HG03039 (cell line): ENCODE measurements around the gene ZBTB37.
"Not testable (repeated sequence)": the region's sequence is repeated elsewhere in the genome, so short reads cannot be mapped to it uniquely, and the experiment has no call there.

Source experiments
- ATAC-seq: cut with Tn5 transposase; IDR thresholded peaks from one replicate; pipeline ENCODE4 v1.9.1; 2021; ENCODE audit warnings: mild to moderate bottlenecking, moderate library complexity; ENCODE audit not compliant: unreplicated experiment

The ZBTB37 gene

DNA sequence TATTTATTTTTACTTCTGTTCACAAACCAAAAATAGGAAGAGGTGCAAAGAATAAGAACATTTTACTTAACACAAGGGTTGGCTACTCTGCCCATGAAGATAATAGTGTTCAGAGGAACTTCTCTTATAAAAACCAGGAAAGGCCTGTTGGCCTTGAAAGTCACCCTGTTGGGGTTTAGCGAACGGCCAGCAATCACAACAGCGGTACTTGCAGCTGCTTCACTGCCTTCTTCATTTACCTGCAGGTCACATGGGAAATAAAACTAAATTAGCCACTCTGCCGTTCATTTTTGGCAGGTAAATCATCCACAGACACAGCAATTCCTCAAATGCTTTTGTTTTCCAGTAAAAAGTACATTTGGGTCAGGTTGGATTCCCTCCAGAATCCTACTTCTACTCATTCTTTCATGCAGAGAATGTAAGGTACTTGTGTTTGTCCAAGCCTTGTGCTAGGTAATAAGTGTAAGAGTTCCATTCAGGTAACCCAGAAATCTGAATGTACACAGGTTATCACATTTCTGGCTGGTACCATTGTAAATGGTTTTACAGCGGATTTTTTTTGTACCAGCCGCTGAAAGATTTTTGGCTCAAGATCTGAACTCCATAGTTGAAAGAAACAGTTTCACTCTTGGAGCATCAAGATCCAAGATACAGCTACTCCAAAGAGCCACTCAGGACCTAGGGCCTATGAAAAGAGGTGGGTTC, 35.8 kb downstream of the ZBTB37 start:
- no peak for ATAC-seq

DNA sequence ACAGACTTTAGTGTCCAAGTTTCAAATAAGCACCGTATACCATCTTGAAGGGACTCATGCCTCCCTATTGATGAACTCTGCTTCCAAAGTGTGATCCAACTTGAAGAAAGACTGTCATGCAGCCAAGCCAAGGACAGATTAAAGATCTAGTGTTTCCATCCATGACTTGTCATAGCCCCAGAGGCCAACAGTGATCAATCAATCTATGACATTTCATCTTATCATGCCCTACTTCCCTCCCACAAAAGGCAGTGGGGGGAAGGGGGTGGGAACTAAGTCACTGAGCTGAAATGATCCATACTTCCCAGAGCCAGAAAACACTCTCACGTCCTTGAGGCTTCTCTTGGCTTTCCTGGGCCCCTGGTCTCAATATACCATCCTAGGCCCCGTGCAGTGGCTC, 44.9 kb downstream of the ZBTB37 start:
- no peak for ATAC-seq

DNA sequence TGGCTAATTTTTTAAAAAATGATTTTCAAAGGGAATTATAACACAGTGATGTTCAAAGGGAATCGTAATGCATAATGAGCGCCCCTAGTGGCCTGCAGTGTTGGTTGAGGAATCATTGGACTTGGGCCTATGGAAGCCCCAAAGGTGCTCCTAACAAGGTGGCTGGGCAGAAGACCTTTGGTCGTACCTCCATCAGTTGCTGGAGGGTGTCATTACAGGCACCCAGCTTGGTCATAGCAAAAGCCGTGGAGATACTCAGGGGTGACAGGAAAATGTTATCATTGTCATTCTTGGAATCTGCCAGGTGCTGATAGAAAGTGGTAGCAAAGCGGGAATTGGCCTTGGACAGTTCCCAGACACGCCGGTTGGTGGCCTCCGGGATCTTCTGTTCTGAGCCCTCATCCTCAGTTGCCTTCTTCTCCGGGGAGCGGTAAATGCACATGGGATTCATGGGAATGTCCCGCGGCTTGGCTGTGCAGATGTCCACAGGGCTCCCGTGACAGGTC, 46.2 kb downstream of the ZBTB37 start:
- no peak for ATAC-seq

DNA sequence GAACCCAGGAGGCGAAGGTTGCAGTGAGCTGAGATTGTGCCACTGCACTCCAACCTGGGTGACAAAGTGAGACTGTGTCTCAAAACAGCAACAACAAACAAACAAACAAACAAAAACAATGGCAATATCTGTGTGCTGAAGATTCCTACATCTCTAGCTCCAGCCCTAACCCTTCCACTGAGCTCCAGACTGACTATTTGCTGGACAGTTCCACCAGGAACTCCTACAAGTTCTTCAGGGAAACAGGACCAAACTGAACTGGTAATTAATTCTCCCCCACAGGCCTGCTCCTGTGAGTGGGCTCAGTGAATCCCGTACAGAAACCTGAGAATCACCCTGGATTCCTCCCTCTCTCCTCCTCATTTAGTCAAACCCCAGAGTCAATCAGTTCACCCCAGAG, 47.4 kb downstream of the ZBTB37 start:
- no peak for ATAC-seq

- ATAC-seq: no peak
Measured at GRCh38 chr1:173916667-173917066, 48.5 kb downstream of the ZBTB37 start.

DNA sequence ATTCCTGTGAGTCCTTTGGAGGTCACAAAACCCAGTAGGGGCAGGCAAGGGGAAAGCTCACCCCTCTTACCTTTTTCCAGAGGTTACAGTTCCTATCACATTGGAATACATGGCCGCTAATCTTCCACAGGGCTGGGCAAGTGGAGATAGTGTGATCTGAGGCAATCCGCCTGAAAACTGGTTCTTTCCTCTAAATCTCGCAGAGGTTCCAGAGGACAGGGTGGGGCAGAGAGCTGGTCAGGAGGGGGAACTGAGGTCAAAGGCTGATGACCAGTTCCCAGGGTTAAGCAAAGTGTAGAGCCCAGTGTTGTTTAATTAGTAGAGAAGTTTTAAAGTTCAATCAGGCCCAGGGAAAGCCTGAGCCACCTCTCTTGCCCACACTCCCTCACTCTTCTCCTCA, 49.0 kb downstream of the ZBTB37 start, which contains the start of gene SERPINC1:
Gene SERPINC1 (minus strand): TSS at position 179 of the 400 bp plus-strand sequence. CDS start 68 bp downstream, at position 111.
- ATAC-seq: no peak

- no peak for ATAC-seq
Measured at GRCh38 chr1:173917635-173918493, 49.7 kb downstream of the ZBTB37 start.

DNA sequence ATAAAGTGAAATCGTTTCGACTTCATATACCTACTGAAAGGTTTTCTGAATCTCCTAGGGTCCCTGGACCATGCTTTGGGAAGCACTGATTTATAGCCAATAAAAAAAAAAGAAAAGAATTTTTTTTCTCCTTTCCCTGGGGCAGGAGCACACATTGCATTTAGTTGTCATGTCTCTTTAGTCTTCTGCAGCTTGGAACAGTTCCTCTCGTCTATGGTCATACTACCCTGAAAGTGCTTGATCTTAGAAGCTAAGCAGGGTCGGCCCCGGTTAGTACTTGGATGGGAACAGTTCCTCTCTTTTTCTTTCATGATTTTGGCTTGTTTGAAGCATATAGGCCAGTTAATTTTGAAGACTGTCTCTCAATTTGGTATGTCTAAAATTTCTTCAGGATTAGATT, 52.7 kb downstream of the ZBTB37 start:
- ATAC-seq: no peak

- ATAC-seq: no peak
Measured at GRCh38 chr1:173925306-173926242, 57.4 kb downstream of the ZBTB37 start.

DNA sequence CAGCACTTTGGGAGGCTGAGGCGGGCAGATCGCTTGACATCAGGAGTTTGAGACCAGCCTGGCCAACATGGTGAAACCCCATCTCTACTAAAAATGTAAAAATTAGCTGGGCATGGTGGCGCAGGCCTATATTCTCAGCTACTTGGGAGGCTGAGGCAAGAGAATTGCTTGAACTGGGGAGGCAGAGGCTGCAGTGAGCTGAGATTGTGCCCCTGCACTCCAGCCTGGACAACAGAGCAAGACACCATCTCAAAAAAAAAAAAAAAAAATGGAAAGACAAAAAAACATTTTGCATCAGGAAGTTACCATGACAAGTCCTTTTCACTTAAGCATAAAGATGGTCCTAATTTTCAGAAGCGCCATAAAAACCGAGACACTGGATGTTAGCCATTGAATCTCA, 62.4 kb downstream of the ZBTB37 start:
- ATAC-seq: not testable (repeated sequence)

- ATAC-seq: no peak
Measured at GRCh38 chr1:173934440-173934839, 66.3 kb downstream of the ZBTB37 start.

DNA sequence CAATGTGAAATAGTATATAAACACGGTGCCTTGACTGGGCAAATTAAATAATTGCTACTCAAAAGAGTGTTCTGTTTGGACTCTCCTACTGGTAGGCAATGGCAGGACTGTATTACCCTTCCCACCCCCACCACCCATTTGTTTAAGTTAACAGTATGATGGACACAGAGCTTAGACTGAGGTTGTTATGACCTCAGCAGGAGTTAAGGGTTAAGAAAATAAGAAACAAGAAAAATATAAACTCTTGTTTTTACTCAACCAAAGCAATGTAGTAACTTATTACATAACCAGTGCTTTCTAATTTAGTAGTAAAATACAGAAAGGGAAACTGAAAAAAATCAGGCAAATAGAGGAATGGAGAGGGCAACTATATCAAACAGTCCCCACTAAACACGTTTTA, 68.9 kb downstream of the ZBTB37 start:
- no peak for ATAC-seq

DNA sequence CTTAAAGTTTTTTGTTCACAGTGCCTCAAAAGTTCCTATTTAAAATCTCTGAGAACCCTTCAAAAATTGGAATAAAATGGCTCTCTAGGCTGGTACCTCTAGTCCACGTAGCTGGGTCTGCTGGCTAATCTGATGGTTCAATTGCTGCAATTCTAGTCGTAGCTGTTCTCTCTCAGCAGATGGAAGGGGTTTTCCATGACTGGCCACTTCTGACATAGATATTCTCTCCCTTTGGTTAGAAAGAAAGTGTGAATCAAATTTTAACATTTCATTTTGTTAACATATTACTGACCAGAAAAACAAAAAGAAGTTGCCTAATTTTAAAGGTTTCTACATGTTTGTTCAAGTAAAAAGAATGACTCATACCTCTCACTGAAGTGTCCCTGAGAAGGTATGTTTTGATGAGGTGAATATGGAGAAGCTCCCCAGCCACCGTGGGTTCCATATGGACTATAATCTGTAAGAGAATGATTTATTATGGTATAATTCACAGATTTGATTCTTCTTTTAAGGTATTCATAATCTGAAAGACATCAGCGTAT, 78.3 kb downstream of the ZBTB37 start:
- ATAC-seq: no peak

DNA sequence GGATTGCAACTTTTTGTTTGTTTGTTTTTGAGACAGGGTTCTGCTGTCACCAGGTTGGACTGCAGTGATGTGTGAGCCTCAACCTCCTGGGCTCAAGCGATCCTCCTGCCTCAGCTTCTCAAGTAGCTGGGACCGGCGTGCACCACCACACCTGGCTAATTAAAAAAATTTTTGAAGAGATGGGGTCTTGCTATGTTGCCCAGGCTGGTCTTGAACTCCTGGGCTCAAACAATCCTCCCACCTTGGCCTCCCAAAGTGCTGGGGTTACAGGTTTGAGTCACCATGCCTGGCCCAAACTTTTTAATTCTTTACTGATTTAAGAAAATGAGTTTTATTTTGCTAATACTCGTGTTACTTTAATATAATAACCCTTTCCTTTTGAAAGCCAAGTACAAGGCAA, 80.4 kb downstream of the ZBTB37 start:
- no peak for ATAC-seq
